Non-pigmented ciliary epithelial cell (primary cell): ENCODE data around the gene TENM4.

Experiments used
- DNase-seq: peaks from one replicate; pipeline ENCODE4 v3.0.0-alpha.2; 2010; ENCODE audit warnings: low read depth

Gene TENM4

GRCh38 chr11:78742430-78742829, 698.4 kb downstream of the TENM4 start:
- DNase-seq = no peak

- no peak for DNase-seq
Measured at GRCh38 chr11:78741741-78742140, 699.1 kb downstream of the TENM4 start.

GRCh38 chr11:78740199-78741071, 700.4 kb downstream of the TENM4 start:
- DNase-seq = no peak

GRCh38 chr11:78737891-78738290, 702.9 kb downstream of the TENM4 start:
- DNase-seq = peak; percentile 3

- DNase-seq = no peak
Measured at GRCh38 chr11:78737301-78737700, 703.5 kb downstream of the TENM4 start.

GRCh38 chr11:78735711-78736110, 705.1 kb downstream of the TENM4 start:
- DNase-seq = no peak

GRCh38 chr11:78733031-78733430, 707.8 kb downstream of the TENM4 start:
- no peak for DNase-seq

- DNase-seq = no peak
Measured at GRCh38 chr11:78732246-78732645, 708.6 kb downstream of the TENM4 start.

- no peak for DNase-seq
Measured at GRCh38 chr11:78731027-78731426, 709.8 kb downstream of the TENM4 start.

- DNase-seq = no peak
Measured at GRCh38 chr11:78730267-78730824, 710.5 kb downstream of the TENM4 start.

GRCh38 chr11:78727816-78728215, 713.0 kb downstream of the TENM4 start:
- no peak for DNase-seq

- DNase-seq = no peak
Measured at GRCh38 chr11:78725200-78725599, 715.6 kb downstream of the TENM4 start.

GRCh38 chr11:78722786-78723185, 718.0 kb downstream of the TENM4 start:
- DNase-seq = no peak

- DNase-seq = no peak
Measured at GRCh38 chr11:78720281-78720989, 720.4 kb downstream of the TENM4 start.

- DNase-seq = no peak
Measured at GRCh38 chr11:78717041-78717440, 723.8 kb downstream of the TENM4 start.

- DNase-seq = peak; percentile 63
Measured at GRCh38 chr11:78715639-78716311, 725.1 kb downstream of the TENM4 start.

GRCh38 chr11:78714539-78714938, 726.3 kb downstream of the TENM4 start:
- DNase-seq = no peak

- DNase-seq = no peak
Measured at GRCh38 chr11:78711735-78712134, 729.1 kb downstream of the TENM4 start.

- no peak for DNase-seq
Measured at GRCh38 chr11:78710417-78710816, 730.4 kb downstream of the TENM4 start.

GRCh38 chr11:78708388-78708787, 732.4 kb downstream of the TENM4 start:
- no peak for DNase-seq

- DNase-seq = no peak
Measured at GRCh38 chr11:78706551-78706950, 734.3 kb downstream of the TENM4 start.

GRCh38 chr11:78704811-78705210, 736.0 kb downstream of the TENM4 start:
- DNase-seq = no peak
